ENCODE measurements around the gene ALG12.
A peak's percentile ranks its signal among the peaks of the same experiment; 100 is the strongest.
"Not testable (repeated sequence)": the region's sequence is repeated elsewhere in the genome, so short reads cannot be mapped to it uniquely, and the experiment has no call there.

ALG12 gene

GRCh38 chr22:49946612-49947295 is 28.5 kb upstream of the ALG12 start:
- DNase-seq (ENCODE audit: low read depth in 4 of 4, low spot score in 1 of 4), result no peak

GRCh38 chr22:49945042-49945794 is 27.0 kb upstream of the ALG12 start:
- not testable (repeated sequence) for DNase-seq (ENCODE audit: low read depth in 4 of 4, low spot score in 1 of 4)

- no peak for DNase-seq (ENCODE audit: low read depth in 4 of 4, low spot score in 1 of 4)
Measured at GRCh38 chr22:49944399-49944891, 26.2 kb upstream of the ALG12 start.

GRCh38 chr22:49943771-49944398 is 25.6 kb upstream of the ALG12 start:
- DNase-seq (ENCODE audit: low read depth in 4 of 4, low spot score in 1 of 4), result no peak

GRCh38 chr22:49943405-49943765 is 25.1 kb upstream of the ALG12 start:
- no peak for DNase-seq (ENCODE audit: low read depth in 4 of 4, low spot score in 1 of 4)

GRCh38 chr22:49942565-49943404 is 24.5 kb upstream of the ALG12 start:
- no peak for DNase-seq (ENCODE audit: low read depth in 4 of 4, low spot score in 1 of 4)

- no peak for DNase-seq (ENCODE audit: low read depth in 4 of 4, low spot score in 1 of 4)
Measured at GRCh38 chr22:49941507-49942316, 23.5 kb upstream of the ALG12 start.

GRCh38 chr22:49938565-49939136 is 20.4 kb upstream of the ALG12 start:
- DNase-seq (ENCODE audit: low read depth in 4 of 4, low spot score in 1 of 4), result no peak

- no peak for DNase-seq (ENCODE audit: low read depth in 4 of 4, low spot score in 1 of 4)
Measured at GRCh38 chr22:49937758-49938564, 19.7 kb upstream of the ALG12 start.

GRCh38 chr22:49936973-49937757 is 18.9 kb upstream of the ALG12 start:
- no peak for DNase-seq (ENCODE audit: low read depth in 4 of 4, low spot score in 1 of 4)

GRCh38 chr22:49936018-49936972 is 18.1 kb upstream of the ALG12 start:
- DNase-seq (ENCODE audit: low read depth in 4 of 4, low spot score in 1 of 4), result peak; percentile 79 to 100 (median 89)

GRCh38 chr22:49935561-49935960 is 17.3 kb upstream of the ALG12 start:
- no peak for DNase-seq (ENCODE audit: low read depth in 4 of 4, low spot score in 1 of 4)

GRCh38 chr22:49934891-49935557 is 16.8 kb upstream of the ALG12 start:
- DNase-seq (ENCODE audit: low read depth in 4 of 4, low spot score in 1 of 4), result peak; percentile 65 to 94 (median 83)

GRCh38 chr22:49934160-49934890 is 16.1 kb upstream of the ALG12 start:
- no peak for DNase-seq (ENCODE audit: low read depth in 4 of 4, low spot score in 1 of 4)

GRCh38 chr22:49933236-49934159 is 15.3 kb upstream of the ALG12 start:
- no peak for DNase-seq (ENCODE audit: low read depth in 4 of 4, low spot score in 1 of 4)

All from stimulated activated CD4-positive, alpha-beta T cell treated with anti-CD3 and anti-CD28 coated beads, Interleukin-1b, Interleukin-23, amount 100 ng/mL, for 24 hours (primary cell).